ENCODE results near the gene IQCC. TPM values are rescaled to one million over a fixed set of nuclear protein-coding genes. Genes with fewer than 3 reads are reported as not detected.

IQCC gene
- total and polyA plus RNA-seq, 4 donors, result 3.3 to 8.7 (median 6.5) TPM

GRCh38 chr1:32239337-32239736, 33.9 kb downstream of the IQCC start:
- peak in 2 of 6 donors; percentile 36 to 62 for DNase-seq (ENCODE audit: low read depth in 4 of 6, low spot score in 6 of 6)
- Histone ChIP-seq H3K27me3 (ENCODE audit: control insufficient read depth, insufficient read depth, low read length) (no peaks in the 10 kb centered on the region), H3K27ac (ENCODE audit: low read depth, low read length) (peak overlapping the region; percentile 59), H3K36me3 (ENCODE audit: control insufficient read depth, insufficient read depth, low read length) (peaks cover 9% of the 10 kb centered on the region), H3K4me1 (ENCODE audit: control insufficient read depth, insufficient read depth, low read length) (peaks cover 41% of the 10 kb centered on the region), H3K4me3 (ENCODE audit: low read depth, low read length) (peak overlapping the region; percentile 79), H3K9me3 (ENCODE audit: control insufficient read depth, insufficient read depth, low read length) (no peaks in the 10 kb centered on the region)
- WGBS (ENCODE audit: insufficient coverage), result 57% methylated on average over 3 of the region's 4 CpGs

- Histone ChIP-seq H3K9me3 (ENCODE audit: control insufficient read depth, insufficient read depth, low read length) (no peaks in the 10 kb centered on the region), H3K36me3 (ENCODE audit: control insufficient read depth, insufficient read depth, low read length) (peaks cover 5% of the 10 kb centered on the region), H3K4me3 (ENCODE audit: low read depth, low read length) (peak overlapping the region; percentile 79), H3K4me1 (ENCODE audit: control insufficient read depth, insufficient read depth, low read length) (peaks cover 41% of the 10 kb centered on the region), H3K27me3 (ENCODE audit: control insufficient read depth, insufficient read depth, low read length) (no peaks in the 10 kb centered on the region), H3K27ac (ENCODE audit: low read depth, low read length) (peak overlapping the region; percentile 59)
- peak in 2 of 6 donors; percentile 36 to 37 for DNase-seq (ENCODE audit: low read depth in 4 of 6, low spot score in 6 of 6)
- 19% methylated on average over 20 of the region's 20 CpGs for WGBS (ENCODE audit: insufficient coverage)
These were observed 34.3 kb downstream of the IQCC start for GRCh38 chr1:32239790-32240139.

- Histone ChIP-seq H3K27ac (ENCODE audit: low read depth, low read length) (peak overlapping the region; percentile 59), H3K4me1 (ENCODE audit: control insufficient read depth, insufficient read depth, low read length) (peaks cover 41% of the 10 kb centered on the region), H3K4me3 (ENCODE audit: low read depth, low read length) (peak overlapping the region; percentile 79), H3K36me3 (ENCODE audit: control insufficient read depth, insufficient read depth, low read length) (peaks cover 2% of the 10 kb centered on the region), H3K27me3 (ENCODE audit: control insufficient read depth, insufficient read depth, low read length) (no peaks in the 10 kb centered on the region), H3K9me3 (ENCODE audit: control insufficient read depth, insufficient read depth, low read length) (no peaks in the 10 kb centered on the region)
- WGBS (ENCODE audit: insufficient coverage), result under 1% methylated on average over 59 of the region's 62 CpGs
- DNase-seq (ENCODE audit: low read depth in 4 of 6, low spot score in 6 of 6), result peak in 3 of 6 donors; percentile 29 to 85 (median 82)
These were observed 34.9 kb downstream of the IQCC start for GRCh38 chr1:32240140-32240951.

GRCh38 chr1:32241001-32241763, 35.7 kb downstream of the IQCC start:
- H3K27me3 ChIP-seq (ENCODE audit: control insufficient read depth, insufficient read depth, low read length), result no peaks in the 10 kb centered on the region
- peak overlapping the region; percentile 59 for H3K27ac ChIP-seq (ENCODE audit: low read depth, low read length)
- peaks cover 41% of the 10 kb centered on the region for H3K4me1 ChIP-seq (ENCODE audit: control insufficient read depth, insufficient read depth, low read length)
- WGBS (ENCODE audit: insufficient coverage), result under 1% methylated on average over 55 of the region's 55 CpGs
- peak in 3 of 6 donors; percentile 21 to 79 (median 58) for DNase-seq (ENCODE audit: low read depth in 4 of 6, low spot score in 6 of 6)
- H3K36me3 ChIP-seq (ENCODE audit: control insufficient read depth, insufficient read depth, low read length), result peaks cover 2% of the 10 kb centered on the region
- H3K9me3 ChIP-seq (ENCODE audit: control insufficient read depth, insufficient read depth, low read length), result no peaks in the 10 kb centered on the region
- H3K4me3 ChIP-seq (ENCODE audit: low read depth, low read length), result peak overlapping the region; percentile 79

- no peaks in the 10 kb centered on the region for H3K27me3 ChIP-seq (ENCODE audit: control insufficient read depth, insufficient read depth, low read length)
- peak in 2 of 6 donors; percentile 7 to 44 for DNase-seq (ENCODE audit: low read depth in 4 of 6, low spot score in 6 of 6)
- H3K36me3 ChIP-seq (ENCODE audit: control insufficient read depth, insufficient read depth, low read length), result no peaks in the 10 kb centered on the region
- WGBS (ENCODE audit: insufficient coverage), result 93% methylated on average over 2 of the region's 7 CpGs
- H3K4me1 ChIP-seq (ENCODE audit: control insufficient read depth, insufficient read depth, low read length), result peaks cover 41% of the 10 kb centered on the region
- no peaks in the 10 kb centered on the region for H3K9me3 ChIP-seq (ENCODE audit: control insufficient read depth, insufficient read depth, low read length)
- H3K4me3 ChIP-seq (ENCODE audit: low read depth, low read length), result no peak overlapping the region
- H3K27ac ChIP-seq (ENCODE audit: low read depth, low read length), result no peak overlapping the region
These were observed 36.9 kb downstream of the IQCC start for GRCh38 chr1:32242341-32242851.

- Histone ChIP-seq H3K27me3 (ENCODE audit: control insufficient read depth, insufficient read depth, low read length) (no peaks in the 10 kb centered on the region), H3K4me3 (ENCODE audit: low read depth, low read length) (no peak within 1 kb of the TSS), H3K36me3 (ENCODE audit: control insufficient read depth, insufficient read depth, low read length) (no peaks in the 10 kb centered on the region), H3K27ac (ENCODE audit: low read depth, low read length) (no peak within 1 kb of the TSS), H3K4me1 (ENCODE audit: control insufficient read depth, insufficient read depth, low read length) (peaks cover 30% of the 10 kb centered on the region), H3K9me3 (ENCODE audit: control insufficient read depth, insufficient read depth, low read length) (no peaks in the 10 kb centered on the region)
- WGBS (ENCODE audit: insufficient coverage), result 62% methylated on average over 2 of the region's 3 CpGs
- DNase-seq (ENCODE audit: low read depth in 4 of 6, low spot score in 6 of 6), result peak in 1 of 6 donors; percentile 45
These were observed 41.4 kb downstream of the IQCC start, which contains the start of gene FAM167B for GRCh38 chr1:32246888-32247273. TSS of gene FAM167B (plus strand) at chr1:32247222. CDS start at chr1:32247422, 200 bp downstream.

- Histone ChIP-seq H3K36me3 (ENCODE audit: control insufficient read depth, insufficient read depth, low read length) (no peaks in the 10 kb centered on the region), H3K4me1 (ENCODE audit: control insufficient read depth, insufficient read depth, low read length) (peaks cover 24% of the 10 kb centered on the region), H3K9me3 (ENCODE audit: control insufficient read depth, insufficient read depth, low read length) (no peaks in the 10 kb centered on the region), H3K4me3 (ENCODE audit: low read depth, low read length) (no peak overlapping the region), H3K27me3 (ENCODE audit: control insufficient read depth, insufficient read depth, low read length) (no peaks in the 10 kb centered on the region), H3K27ac (ENCODE audit: low read depth, low read length) (no peak overlapping the region)
- no peak for DNase-seq (ENCODE audit: low read depth in 4 of 6, low spot score in 6 of 6)
- 90% methylated on average over 8 of the region's 12 CpGs for WGBS (ENCODE audit: insufficient coverage)
These were observed 42.0 kb downstream of the IQCC start for GRCh38 chr1:32247452-32247851.

GRCh38 chr1:32247983-32248889, 42.8 kb downstream of the IQCC start:
- peak in 2 of 6 donors; percentile 36 to 60 for DNase-seq (ENCODE audit: low read depth in 4 of 6, low spot score in 6 of 6)
- no peaks in the 10 kb centered on the region for H3K36me3 ChIP-seq (ENCODE audit: control insufficient read depth, insufficient read depth, low read length)
- no peak overlapping the region for H3K27ac ChIP-seq (ENCODE audit: low read depth, low read length)
- H3K9me3 ChIP-seq (ENCODE audit: control insufficient read depth, insufficient read depth, low read length), result no peaks in the 10 kb centered on the region
- no peaks in the 10 kb centered on the region for H3K27me3 ChIP-seq (ENCODE audit: control insufficient read depth, insufficient read depth, low read length)
- H3K4me1 ChIP-seq (ENCODE audit: control insufficient read depth, insufficient read depth, low read length), result peaks cover 21% of the 10 kb centered on the region
- WGBS (ENCODE audit: insufficient coverage), result 5% methylated on average over 22 of the region's 31 CpGs
- H3K4me3 ChIP-seq (ENCODE audit: low read depth, low read length), result no peak overlapping the region

All from spinal cord (tissue), 10 donors.